Anterior cingulate cortex (tissue), 58 donors: ENCODE results near the gene UBA1.
A peak's percentile ranks its signal among the peaks of the same experiment; 100 is the strongest.

Experiments used
- DNase-seq, 58 donors: peaks; one replicate each; lab custom pipeline; 2025; lab: John Stamatoyannopoulos, UW

Gene UBA1

DNA sequence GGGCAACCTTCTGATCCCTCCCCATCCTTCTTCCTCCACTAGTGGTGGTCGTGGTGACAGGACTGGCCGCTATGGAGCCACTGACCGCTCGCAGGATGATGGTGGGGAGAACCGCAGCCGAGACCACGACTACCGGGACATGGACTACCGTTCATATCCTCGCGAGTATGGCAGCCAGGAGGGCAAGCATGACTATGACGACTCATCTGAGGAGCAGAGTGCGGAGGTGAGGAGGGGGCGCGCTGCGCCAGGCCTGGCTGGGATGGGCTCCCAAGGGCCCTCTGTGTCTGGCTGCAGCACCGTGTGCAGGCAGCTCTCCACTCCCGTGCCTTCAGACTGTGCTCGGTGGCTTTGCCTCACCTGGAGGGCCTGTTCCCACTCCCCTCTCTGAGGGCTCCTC lies 24.4 kb upstream of the UBA1 start:
- no peak for DNase-seq

DNA sequence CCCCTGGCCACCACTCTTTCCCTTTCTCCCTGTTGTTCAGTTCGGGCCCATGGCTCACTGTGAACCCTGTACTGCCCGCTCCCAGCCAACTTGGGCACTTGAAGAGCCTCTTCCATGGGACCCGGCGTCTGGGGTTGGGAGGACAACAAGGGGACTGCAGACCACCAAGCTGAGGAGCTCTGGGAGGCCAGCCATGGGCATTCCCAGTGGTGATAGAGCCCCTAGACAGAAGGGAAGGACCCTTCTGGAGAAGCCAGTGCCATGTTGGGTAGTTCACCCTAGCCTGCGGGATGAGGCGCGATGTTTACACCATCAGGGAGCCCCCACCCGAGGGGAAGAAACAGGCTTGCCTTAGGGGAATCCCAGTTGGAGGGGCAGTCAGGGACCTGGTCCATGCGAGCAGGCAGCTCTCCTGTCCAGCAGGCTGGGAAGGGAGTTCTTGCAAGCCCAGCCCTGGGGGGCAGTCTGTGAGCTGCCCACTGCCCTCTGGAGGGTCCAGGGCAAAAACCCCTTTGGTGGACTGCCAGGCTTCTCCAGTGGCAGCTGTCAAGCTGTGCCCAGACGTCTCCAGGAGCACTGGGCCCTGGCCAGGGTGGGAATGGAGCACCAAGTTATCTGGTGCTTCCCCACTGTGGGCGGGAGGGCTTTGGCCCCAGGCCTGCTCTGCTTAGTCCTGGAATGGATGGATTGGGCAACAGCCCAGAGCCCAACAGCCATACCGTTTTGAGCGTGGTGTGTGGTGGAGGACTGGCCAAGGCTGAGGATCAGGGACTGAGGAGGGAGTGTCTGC lies 23.7 kb upstream of the UBA1 start:
- DNase-seq: peak in 1 of 58 donors; percentile 8

DNA sequence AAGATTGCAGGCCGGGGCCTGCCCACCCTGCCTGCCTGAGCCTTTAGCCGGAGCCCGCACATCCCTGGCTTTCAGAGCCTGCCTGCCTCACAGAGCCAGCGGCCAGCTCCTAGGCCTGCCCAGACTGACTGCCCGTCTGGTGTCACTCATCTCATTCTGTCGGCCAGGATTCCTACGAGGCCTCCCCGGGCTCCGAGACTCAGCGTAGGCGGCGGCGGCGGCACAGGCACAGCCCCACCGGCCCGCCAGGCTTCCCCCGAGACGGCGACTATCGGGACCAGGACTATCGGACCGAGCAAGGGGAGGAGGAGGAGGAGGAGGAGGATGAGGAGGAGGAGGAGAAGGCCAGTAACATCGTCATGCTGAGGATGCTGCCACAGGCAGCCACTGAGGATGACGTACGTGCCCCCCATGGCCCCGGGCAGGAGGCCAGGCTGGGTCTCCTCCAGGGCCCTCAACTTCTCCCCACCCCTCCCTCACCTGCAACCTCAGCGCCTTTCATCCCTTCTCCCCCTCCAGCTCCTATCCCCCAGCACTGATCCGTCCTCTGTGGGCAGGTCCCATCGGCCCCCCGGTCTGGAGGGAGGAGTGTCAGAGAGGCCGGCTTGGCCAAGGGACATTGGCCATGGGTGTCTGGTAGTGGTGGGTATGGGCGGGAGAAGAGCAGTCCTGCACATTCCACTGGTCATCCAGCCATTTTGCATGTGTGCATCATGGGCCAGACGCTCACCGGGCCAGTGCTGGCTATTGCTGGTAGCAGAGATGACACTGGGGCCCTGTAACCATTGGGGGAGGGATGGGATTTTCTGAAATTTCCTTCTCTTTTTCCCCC lies 22.6 kb upstream of the UBA1 start:
- DNase-seq: no peak

DNA sequence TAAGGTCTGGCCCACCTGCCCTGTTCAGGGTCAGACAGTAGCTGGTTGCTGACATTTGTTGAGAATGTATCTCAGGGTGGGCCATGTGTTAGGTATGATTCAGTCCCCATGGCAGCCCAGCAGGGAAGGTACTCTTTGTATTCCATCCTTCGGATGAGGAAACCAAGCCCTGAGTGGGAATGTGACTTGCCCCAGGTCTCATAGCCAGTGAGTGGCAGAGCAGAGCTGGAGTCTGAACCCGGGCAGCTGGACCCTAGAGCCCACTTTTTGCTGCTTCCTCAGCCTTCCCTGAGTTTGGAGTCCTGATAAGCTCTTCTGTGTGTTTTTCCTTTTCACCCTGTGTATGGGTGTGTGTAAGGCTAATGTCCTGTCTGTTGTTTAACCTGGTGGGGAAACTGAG lies 21.6 kb upstream of the UBA1 start:
- no peak for DNase-seq

DNA sequence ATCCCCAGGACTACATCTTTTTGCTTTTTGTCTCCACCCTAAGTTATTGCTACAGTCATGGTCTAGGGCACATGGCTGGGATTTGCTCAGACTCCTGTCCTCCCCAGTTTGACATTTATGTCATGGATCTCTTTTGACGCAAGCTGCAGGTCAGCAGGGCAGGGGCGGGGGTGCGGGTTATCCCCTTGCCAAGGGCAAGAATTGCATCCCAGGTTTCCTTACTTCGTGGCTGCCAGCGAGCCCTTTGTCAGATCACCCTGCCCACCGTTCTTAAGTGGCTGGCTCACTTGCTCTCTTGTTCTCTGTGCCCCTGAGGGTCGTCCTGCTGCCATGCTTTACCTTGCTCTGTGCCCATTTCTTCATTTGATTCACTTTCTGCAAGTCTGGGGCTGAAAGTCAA lies 21.1 kb upstream of the UBA1 start:
- no peak for DNase-seq

DNA sequence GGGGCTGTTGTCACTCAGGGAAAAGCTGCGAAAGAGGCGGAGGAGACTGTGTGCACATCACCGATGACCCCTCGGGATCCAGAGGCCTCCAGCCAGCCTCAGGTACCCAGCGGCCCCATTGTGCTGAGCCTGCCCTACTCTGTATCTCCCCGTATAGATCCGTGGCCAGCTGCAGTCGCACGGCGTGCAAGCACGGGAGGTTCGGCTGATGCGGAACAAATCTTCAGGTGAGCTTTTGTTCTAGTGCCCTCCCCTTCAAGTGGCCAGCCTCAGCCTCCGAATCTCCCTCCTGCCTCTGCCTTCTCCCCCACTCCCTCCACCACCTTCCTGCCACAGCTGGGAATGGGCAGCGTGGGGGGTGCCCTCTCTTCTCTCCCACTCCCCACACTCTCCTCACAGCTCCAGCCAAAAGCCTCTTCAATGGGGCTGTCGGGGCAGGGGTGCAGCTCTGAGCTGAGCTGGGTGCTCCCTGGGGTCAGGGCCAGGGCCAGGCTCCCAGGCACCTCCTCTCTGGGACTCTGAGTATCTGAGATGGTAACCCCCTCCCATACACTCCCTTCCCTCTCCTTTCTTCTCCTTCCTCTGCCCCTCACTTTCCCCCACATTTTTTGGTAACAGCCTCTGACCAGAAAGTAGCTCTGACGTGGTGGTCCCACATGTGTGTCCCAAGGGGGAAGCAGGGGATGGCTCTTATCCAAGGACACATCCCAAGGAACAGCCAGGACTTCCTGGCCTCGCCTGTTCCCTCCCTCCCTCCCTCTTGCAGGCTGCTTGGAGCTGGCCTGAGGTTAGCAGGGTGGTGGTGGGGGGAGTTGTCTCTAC lies 20.4 kb upstream of the UBA1 start:
- no peak for DNase-seq

DNA sequence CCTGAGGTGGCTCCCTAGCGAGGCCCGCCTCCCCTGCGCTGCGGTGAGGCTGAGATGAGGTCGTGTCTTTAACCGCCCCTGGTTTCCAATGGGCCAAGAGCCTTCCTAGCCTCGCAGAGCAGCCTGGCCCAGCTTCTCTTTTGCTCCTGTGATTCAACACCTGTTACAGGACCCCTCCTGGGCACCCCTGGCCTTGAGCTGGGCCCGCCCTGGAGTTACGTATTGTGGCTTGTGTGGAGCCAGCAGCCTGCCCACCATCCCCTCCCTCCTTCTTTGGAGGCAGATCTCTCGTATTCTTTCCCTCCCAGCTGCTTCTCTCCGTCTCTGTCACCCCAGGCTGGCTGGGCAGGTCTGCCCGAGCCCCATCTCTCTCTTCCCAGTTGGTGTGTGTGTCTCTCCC lies 19.3 kb upstream of the UBA1 start:
- DNase-seq: no peak

DNA sequence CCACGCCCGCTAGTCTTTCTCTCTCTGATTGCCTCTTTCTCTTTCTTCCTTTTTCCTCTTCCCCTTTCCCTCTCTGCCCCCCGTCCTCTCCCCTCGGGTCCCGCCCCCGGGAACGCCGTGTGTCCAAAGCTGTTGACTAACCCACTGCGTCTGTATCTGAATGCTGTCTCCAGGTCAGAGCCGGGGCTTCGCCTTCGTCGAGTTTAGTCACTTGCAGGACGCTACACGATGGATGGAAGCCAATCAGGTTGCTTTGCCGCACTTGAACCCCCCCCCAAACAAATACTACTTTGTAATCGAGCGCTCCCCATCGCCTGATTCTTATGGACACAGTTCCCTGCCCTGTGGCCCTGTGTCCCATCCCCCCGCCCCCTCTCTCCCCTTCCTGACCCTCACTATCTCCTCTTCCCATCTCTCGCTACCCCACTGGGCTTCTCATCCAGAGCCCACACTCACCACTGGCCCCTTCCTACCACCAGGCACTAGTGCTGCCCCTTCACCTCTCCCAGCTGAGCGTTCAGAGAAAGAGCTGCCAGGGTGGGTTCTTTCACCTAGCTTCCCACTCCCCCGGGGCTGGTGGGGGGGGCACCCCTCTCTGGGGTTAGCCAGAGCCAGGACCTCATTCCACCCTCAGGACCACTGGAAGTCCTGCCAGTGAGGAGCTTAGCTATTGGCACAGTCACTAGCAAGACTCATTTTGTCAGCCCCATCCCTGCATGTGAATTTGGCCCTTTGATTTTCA lies 18.6 kb upstream of the UBA1 start:
- DNase-seq: no peak

DNA sequence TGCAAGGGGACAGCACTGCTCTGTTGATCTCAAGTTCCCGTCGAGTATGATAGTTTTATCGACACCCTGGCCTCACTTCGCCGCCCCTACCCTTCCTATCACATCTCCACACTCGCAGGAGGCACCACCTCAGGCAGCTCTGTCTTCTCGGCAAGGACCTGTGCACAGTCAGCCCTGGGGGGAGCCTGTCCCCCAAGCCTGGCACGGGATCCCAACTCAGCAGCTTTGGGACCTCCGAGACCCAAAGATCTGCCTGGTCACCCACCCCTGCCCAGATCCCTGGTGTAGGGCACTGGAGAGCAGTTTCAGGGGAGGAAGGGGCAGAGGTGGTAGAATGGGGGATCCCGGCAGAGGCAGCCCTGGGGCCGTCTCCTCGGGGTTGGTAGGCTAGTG lies 18.0 kb upstream of the UBA1 start:
- no peak for DNase-seq

DNA sequence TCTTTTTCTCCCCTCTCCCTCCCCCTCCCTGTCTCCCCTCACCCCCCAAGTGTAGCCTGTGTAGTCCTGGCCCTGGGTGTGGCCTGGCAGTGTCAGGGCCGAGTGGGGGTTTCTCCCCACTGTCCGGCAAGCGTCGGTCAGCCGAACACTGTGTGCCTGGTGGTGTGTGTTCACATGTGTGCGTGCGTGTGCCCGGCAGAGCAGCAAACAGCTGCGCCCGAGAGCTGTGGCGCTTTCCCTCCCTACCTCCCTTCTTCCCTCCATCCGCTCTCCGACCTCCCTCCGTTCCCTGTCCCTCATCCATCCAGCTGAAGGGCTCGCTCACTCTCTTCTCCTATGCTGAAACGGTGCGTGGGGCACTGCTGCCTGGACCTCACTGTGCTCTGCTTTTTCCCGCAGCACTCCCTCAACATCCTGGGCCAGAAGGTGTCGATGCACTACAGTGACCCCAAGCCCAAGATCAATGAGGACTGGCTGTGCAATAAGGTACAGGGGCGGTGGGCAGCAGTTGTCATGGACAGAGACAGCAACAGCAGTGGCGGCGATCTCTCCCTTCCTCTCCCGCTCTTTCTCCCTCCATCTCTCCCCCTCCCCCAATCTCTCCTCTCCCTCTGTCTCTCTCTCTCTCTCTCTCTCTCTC lies 17.4 kb upstream of the UBA1 start:
- DNase-seq: no peak

DNA sequence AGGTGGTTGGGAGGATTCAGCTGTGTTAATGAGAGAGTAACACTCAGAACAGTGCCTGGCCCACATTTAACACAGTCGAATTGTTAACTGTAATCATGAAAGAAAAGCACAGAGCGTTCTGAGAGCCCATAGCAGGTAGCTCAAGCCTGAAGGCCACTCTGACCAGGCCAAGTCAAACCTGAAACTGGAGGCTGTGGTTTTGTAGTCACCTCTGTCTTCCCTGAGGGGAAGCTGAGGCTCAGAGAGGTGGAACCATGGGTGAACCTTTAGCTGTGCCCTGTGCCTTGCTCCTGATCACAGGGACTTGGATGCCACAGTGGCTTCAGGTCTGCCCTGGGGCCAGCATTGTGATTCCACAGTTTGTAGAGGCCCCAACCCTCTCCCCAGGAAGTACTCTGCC lies 16.6 kb upstream of the UBA1 start:
- DNase-seq: no peak

DNA sequence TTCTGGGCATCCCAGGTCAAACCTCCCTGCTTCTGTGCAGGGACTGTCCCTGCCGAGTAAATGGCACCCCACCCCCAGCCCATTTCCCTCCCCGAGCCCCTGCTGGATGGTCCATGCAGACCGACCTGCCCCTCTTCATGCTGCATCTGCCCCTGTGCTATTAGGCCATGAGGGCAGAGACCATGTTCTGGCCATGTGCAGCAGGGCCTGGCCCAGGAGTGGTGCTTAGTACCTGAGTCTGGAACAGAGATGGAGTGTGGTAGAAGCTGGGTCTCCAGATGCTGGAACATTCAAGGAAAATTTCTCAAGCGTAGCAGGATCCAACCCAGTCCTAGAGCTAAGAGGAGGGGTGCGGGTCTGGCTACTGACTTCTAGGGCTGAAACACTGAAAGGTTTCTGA lies 15.3 kb upstream of the UBA1 start:
- DNase-seq: no peak

DNA sequence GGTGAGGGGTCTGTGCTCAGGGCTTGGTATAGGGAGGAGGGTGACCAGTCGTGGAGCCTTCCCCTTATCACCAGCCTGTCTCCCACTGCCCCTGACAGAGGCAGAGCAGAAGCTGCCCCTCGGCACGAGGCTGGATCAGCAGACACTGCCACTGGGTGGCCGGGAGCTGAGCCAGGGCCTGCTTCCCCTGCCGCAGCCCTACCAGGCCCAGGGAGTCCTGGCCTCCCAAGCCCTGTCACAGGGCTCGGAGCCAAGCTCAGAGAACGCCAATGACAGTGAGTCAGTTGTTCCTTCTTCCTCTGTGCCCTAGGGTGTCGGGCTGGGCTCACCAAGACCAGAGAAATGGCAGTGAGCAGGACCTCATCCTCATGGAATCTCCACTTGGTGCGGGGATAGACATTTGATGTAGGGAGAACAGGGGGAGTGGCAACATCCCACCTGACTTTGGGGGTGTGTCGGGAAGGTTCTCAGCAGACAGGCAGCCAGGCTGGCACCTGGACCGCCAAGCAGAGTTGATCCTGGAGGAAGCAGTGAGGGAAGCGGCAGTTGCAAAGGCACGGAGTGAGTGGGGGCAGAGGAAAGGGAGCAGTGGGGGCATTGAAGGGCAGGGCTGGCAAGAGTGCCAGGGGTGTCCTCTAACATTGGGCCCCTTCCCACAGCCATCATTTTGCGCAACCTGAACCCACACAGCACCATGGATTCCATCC lies 14.3 kb upstream of the UBA1 start:
- peak in 43 of 58 donors; percentile 2 to 69 (median 30) for DNase-seq

DNA sequence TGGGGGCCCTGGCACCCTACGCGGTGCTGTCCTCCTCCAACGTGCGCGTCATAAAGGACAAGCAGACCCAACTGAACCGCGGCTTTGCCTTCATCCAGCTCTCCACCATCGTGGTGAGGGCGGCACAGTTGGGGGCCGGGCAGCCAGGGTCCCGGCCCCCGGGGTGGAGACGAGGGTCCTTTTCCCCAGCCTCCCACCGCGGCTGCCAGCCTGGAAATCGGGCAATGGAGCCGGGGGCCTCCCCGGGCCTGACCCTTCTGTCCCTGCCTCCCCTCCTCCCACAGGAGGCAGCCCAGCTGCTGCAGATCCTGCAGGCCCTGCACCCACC lies 13.7 kb upstream of the UBA1 start:
- DNase-seq: no peak

DNA sequence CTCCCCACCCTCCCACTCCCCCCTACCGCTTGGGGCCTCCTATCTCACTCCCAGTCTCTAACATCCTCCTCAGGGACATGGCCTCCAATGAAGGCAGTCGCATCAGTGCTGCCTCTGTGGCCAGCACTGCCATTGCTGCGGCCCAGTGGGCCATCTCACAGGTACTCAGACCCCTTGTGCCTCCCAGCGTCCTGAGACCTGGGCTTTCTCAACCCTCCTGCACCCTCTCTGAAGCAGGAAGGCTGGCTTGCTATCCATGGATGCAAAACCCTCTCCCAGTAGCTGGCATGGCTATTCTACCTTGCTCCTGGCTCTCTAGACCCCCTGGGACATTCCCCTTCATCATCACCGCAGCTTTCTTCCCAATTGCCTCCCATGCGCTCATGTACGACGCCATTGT lies 13.3 kb upstream of the UBA1 start:
- no peak for DNase-seq

DNA sequence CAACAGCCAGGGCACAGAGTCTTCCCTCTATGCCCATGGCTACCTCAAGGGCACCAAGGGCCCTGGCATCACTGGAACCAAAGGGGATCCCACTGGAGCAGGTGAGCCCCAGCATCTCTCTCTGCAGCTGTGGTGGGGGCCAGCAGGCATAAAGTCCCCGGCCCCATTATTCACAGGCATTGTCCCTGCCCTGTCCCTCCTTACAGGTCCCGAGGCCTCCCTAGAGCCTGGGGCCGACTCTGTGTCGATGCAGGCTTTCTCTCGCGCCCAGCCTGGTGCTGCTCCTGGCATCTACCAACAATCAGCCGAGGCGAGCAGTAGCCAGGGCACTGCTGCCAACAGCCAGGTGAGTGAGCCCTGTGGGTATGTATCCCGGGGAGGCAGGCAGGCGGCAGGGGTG lies 12.3 kb upstream of the UBA1 start:
- DNase-seq: no peak

DNA sequence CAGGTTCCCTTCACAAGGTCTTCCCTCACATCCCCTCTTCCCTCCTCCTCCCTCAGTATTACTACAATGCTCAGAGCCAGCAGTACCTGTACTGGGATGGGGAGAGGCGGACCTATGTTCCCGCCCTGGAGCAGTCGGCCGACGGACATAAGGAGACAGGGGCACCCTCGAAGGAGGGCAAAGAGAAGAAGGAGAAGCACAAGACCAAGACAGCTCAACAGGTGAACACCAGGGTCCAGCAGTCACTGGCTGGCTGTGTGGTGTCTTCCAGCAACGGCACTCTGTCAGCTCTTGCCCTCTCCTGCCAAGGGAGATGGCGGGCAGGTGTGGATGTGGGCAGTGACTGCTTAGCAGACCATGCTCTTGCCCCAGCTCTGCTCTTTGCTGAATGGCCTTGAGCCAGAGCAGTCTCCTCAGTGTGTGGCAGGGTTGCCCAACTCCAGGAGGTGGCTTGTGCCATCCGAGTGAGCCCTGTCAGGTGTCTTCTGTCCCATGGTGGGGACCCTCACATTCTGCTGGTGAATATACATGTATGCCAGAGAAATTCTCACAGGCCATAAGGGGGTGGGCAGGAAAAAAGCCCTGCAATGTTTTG lies 11.4 kb upstream of the UBA1 start:
- no peak for DNase-seq

DNA sequence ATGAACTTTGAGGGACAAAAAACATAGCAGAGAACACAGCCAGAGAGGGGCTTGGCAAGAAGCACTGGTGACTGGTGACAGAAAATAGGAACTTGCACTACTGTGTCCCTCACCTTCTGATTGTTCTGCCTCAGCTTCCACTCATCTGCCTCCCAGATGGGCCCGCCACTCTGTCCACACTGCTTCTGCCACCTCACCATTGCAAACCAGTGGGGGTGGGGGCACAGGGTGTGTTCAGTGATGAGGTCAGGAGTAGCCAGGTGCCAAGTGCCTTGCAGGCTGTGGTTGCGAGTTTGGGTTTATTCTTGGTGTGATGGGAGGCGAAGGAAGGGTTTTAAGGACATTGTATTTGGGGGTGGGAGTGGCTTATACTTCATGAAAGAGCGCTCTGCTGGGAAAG lies 9.1 kb upstream of the UBA1 start:
- DNase-seq: no peak

DNA sequence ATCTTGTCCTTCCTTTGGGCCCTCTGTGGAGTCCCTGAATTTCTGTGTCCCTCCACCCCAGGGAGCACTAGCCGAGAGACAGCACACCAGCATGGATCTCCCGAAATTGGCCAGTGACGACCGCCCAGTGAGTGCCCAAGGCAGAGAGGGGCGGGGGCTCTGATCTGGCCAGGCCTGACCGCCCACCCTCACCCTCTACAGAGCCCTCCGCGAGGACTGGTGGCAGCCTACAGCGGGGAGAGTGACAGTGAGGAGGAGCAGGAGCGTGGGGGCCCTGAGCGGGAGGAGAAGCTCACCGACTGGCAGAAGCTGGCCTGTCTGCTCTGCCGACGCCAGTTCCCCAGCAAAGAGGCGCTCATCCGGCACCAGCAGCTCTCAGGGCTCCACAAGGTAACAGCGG lies 8.4 kb upstream of the UBA1 start:
- no peak for DNase-seq
